ENCODE results near the gene TBC1D4. TPM values are rescaled to one million over a fixed set of nuclear protein-coding genes. Genes with fewer than 3 reads are reported as not detected.

Gene TBC1D4
- total and polyA plus RNA-seq, 2 experiments from 2014 or later = 18.7 to 38.2 TPM

DNA sequence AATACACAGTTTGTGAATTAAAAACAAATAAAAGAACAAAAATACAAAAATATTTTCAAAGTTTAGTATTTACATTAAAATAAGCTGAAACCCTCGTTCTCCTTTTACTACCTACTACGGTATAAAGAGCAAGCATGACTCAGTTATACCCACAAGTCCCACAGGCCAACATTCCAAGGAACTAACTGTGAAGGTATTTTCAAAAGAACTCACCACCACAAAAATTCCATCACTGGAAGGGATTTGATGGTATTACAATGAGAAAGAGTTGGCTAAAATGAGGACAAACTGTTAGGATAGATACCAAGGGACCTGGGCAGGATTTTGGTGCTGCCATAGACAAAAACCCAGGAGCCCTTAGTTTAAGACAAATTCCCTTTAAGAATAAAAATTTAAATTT lies 122.7 kb downstream of the TBC1D4 start:
- Histone ChIP-seq H3K27me3 (ENCODE audit: insufficient read depth) (no peaks in the 10 kb centered on the region), H4K20me1 (replicated peaks; ENCODE audit: insufficient read depth) (no peaks in the 10 kb centered on the region), H3K4me3 (no peak overlapping the region), H3K36me3 (ENCODE audit: insufficient read depth) (no peaks in the 10 kb centered on the region), H3K4me2 (no peak overlapping the region), H3K9me2 (ENCODE audit: insufficient read depth) (no peaks in the 10 kb centered on the region), H2AFZ (no peak overlapping the region), H3F3A (replicated peaks; ENCODE audit: low read depth) (no peaks in the 10 kb centered on the region), H3K27ac (ENCODE audit: low read depth) (no peak overlapping the region), H3K4me1 (ENCODE audit: insufficient read depth) (0 out of 2 replicates have a peak, but pooled peaks cover 3% of the 10 kb centered on the region), H3K79me2 (replicated peaks; ENCODE audit: insufficient read depth) (no peaks in the 10 kb centered on the region)
- DNase-seq (ENCODE audit: low spot score) (peak; percentile 66), ATAC-seq (peak; percentile 56)
- peaks cover 8% of the 10 kb centered on the region; the same call in 1 of the 3 replicates for H3K36me3 Mint-ChIP-seq (ENCODE audit: low read depth)
- peaks cover 20% of the 10 kb centered on the region for H3K4me1 Mint-ChIP-seq
- H3K27ac Mint-ChIP-seq = no peak overlapping the region; the same call in 1 of the 2 replicates
- H3K27me3 Mint-ChIP-seq (ENCODE audit: insufficient read depth, low read depth, poor library complexity) = no peaks in the 10 kb centered on the region
- H3K9me3 Mint-ChIP-seq = no peaks in the 10 kb centered on the region
- no peak overlapping the region for H3K4me3 Mint-ChIP-seq
- TF ChIP-seq STAT1 (IDR thresholded peaks at IDR 0.05; ENCODE audit: unreplicated experiment) (no peak), POLR2AphosphoS5 (IDR thresholded peaks at IDR 0.05; ENCODE audit: low read depth) (no peak), ZNF114 (CRISPR knock-in tag; IDR thresholded peaks at IDR 0.05) (no peak)
- TF ChIP-seq, protein P1, sequence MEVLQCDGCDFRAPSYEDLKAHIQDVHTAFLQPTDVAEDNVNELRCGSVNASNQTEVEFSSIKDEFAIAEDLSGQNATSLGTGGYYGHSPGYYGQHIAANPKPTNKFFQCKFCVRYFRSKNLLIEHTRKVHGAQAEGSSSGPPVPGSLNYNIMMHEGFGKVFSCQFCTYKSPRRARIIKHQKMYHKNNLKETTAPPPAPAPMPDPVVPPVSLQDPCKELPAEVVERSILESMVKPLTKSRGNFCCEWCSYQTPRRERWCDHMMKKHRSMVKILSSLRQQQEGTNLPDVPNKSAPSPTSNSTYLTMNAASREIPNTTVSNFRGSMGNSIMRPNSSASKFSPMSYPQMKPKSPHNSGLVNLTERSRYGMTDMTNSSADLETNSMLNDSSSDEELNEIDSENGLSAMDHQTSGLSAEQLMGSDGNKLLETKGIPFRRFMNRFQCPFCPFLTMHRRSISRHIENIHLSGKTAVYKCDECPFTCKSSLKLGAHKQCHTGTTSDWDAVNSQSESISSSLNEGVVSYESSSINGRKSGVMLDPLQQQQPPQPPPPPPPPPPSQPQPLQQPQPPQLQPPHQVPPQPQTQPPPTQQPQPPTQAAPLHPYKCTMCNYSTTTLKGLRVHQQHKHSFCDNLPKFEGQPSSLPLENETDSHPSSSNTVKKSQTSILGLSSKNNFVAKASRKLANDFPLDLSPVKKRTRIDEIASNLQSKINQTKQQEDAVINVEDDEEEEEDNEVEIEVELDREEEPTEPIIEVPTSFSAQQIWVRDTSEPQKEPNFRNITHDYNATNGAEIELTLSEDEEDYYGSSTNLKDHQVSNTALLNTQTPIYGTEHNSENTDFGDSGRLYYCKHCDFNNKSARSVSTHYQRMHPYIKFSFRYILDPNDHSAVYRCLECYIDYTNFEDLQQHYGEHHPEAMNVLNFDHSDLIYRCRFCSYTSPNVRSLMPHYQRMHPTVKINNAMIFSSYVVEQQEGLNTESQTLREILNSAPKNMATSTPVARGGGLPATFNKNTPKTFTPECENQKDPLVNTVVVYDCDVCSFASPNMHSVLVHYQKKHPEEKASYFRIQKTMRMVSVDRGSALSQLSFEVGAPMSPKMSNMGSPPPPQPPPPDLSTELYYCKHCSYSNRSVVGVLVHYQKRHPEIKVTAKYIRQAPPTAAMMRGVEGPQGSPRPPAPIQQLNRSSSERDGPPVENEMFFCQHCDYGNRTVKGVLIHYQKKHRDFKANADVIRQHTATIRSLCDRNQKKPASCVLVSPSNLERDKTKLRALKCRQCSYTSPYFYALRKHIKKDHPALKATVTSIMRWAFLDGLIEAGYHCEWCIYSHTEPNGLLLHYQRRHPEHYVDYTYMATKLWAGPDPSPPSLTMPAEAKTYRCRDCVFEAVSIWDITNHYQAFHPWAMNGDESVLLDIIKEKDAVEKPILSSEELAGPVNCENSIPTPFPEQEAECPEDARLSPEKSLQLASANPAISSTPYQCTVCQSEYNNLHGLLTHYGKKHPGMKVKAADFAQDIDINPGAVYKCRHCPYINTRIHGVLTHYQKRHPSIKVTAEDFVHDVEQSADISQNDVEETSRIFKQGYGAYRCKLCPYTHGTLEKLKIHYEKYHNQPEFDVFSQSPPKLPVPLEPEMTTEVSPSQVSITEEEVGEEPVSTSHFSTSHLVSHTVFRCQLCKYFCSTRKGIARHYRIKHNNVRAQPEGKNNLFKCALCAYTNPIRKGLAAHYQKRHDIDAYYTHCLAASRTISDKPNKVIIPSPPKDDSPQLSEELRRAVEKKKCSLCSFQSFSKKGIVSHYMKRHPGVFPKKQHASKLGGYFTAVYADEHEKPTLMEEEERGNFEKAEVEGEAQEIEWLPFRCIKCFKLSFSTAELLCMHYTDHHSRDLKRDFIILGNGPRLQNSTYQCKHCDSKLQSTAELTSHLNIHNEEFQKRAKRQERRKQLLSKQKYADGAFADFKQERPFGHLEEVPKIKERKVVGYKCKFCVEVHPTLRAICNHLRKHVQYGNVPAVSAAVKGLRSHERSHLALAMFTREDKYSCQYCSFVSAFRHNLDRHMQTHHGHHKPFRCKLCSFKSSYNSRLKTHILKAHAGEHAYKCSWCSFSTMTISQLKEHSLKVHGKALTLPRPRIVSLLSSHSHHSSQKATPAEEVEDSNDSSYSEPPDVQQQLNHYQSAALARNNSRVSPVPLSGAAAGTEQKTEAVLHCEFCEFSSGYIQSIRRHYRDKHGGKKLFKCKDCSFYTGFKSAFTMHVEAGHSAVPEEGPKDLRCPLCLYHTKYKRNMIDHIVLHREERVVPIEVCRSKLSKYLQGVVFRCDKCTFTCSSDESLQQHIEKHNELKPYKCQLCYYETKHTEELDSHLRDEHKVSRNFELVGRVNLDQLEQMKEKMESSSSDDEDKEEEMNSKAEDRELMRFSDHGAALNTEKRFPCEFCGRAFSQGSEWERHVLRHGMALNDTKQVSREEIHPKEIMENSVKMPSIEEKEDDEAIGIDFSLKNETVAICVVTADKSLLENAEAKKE (CRISPR knock-in tag; IDR thresholded peaks at IDR 0.05) = peak; percentile 30; the same call in 1 of the 2 replicates

DNA sequence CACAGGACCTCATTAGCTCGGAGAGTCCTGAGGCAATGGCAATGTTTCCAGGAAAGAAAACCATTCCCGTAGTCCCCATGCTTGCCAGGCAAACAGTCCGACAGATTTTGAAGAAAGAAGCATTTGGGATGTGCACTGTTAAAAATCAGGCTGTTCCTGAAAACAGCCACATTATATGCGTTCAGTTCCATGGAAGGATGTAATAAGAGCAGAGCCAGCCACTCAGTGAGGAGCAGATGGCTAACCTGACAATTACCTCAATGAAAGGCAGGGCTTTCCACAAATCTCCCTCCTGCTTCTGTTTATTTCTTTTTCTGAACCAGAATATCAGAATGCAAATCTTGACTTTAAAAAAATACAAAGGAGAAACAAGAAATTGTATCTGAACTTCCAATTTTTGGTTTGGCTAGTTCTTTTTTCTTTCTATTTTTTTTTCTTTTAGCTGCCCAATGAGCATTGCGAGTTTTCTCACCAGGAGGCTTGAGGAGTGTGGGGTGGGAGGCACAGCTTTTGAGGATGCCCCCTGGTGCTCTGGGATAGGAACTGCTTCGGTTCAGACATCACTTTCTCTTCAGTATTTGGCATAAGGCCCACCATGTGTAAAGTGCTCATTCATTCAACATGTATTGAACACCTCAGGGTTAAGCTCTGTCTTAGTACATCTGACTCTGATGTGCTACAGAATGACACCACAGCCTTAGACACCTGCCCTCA lies 124.2 kb downstream of the TBC1D4 start:
- Mint-ChIP-seq H3K36me3 (ENCODE audit: low read depth) (peaks cover 21% of the 10 kb centered on the region; the same call in 2 of the 3 replicates), H3K27ac (peak overlapping the region; percentile 33; the same call in 1 of the 2 replicates), H3K9me3 (no peaks in the 10 kb centered on the region)

More for the DNA sequence above, 124.2 kb downstream of the TBC1D4 start:
- Histone ChIP-seq H4K20me1 (replicated peaks; ENCODE audit: insufficient read depth) (no peaks in the 10 kb centered on the region), H3K79me2 (replicated peaks; ENCODE audit: insufficient read depth) (no peaks in the 10 kb centered on the region), H3K27ac (ENCODE audit: low read depth) (no peak overlapping the region), H3K36me3 (ENCODE audit: insufficient read depth) (no peaks in the 10 kb centered on the region), H3K4me3 (no peak overlapping the region), H3K4me2 (no peak overlapping the region), H2AFZ (no peak overlapping the region), H3K9me2 (ENCODE audit: insufficient read depth) (no peaks in the 10 kb centered on the region), H3K27me3 (ENCODE audit: insufficient read depth) (no peaks in the 10 kb centered on the region), H3K4me1 (ENCODE audit: insufficient read depth) (0 out of 2 replicates have a peak, but pooled peaks cover 3% of the 10 kb centered on the region), H3F3A (replicated peaks; ENCODE audit: low read depth) (no peaks in the 10 kb centered on the region)
- peaks cover 16% of the 10 kb centered on the region for H3K4me1 Mint-ChIP-seq
- no peaks in the 10 kb centered on the region for H3K27me3 Mint-ChIP-seq (ENCODE audit: insufficient read depth, low read depth, poor library complexity)
- ATAC-seq (peak; percentile 93), DNase-seq (ENCODE audit: low spot score) (peak; percentile 83)
- TF ChIP-seq, protein P2, sequence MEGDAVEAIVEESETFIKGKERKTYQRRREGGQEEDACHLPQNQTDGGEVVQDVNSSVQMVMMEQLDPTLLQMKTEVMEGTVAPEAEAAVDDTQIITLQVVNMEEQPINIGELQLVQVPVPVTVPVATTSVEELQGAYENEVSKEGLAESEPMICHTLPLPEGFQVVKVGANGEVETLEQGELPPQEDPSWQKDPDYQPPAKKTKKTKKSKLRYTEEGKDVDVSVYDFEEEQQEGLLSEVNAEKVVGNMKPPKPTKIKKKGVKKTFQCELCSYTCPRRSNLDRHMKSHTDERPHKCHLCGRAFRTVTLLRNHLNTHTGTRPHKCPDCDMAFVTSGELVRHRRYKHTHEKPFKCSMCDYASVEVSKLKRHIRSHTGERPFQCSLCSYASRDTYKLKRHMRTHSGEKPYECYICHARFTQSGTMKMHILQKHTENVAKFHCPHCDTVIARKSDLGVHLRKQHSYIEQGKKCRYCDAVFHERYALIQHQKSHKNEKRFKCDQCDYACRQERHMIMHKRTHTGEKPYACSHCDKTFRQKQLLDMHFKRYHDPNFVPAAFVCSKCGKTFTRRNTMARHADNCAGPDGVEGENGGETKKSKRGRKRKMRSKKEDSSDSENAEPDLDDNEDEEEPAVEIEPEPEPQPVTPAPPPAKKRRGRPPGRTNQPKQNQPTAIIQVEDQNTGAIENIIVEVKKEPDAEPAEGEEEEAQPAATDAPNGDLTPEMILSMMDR (conservative IDR thresholded peaks at IDR 0.05; ENCODE audit: low read depth in 2 of 2) = peak; percentile 74 to 75
- TF ChIP-seq NANOG (IDR thresholded peaks at IDR 0.05; ENCODE audit: borderline replicate concordance) = no peak
- no peak overlapping the region for H3K4me3 Mint-ChIP-seq
